ENCODE results near the gene TEX2. TPM values are rescaled to one million over a fixed set of nuclear protein-coding genes. Genes with fewer than 3 reads are reported as not detected.
A peak's percentile ranks its signal among the peaks of the same experiment; 100 is the strongest.

TEX2 gene
- polyA plus RNA-seq, 1 of the 3 experiments (the other 2 are of a cell fraction) = 24.0 TPM

- 91% methylated on average over 2 of the region's 2 CpGs for WGBS (ENCODE audit: low lambda C conversion rate)
- Histone ChIP-seq H3F3A (replicated peaks; ENCODE audit: insufficient read depth) (no peaks in the 10 kb centered on the region), H3K79me2 (ENCODE audit: insufficient read depth) (no peaks in the 10 kb centered on the region), H3K4me1 (ENCODE audit: control insufficient read depth in 1 of 2, insufficient read depth in 2 of 2, low read depth in 1 of 2, low read length in 1 of 2) (peaks cover 0 to 54% of the 10 kb centered on the region in 2 experiments; a peak in 2 of 4 replicates), H2AFZ (ENCODE audit: low read depth) (no peak overlapping the region), H3K9ac (no peak overlapping the region), H3K27me3 (ENCODE audit: insufficient read depth) (no peaks in the 10 kb centered on the region), H3K36me3 (replicated peaks in 1 of 2; ENCODE audit: control insufficient read depth in 1 of 2, insufficient read depth in 2 of 2, low read length in 1 of 2) (peaks cover 13 to 82% of the 10 kb centered on the region in 2 experiments), H3K9me3 (no peaks in the 10 kb centered on the region), H3K4me3 (ENCODE audit: low read depth in 2 of 2, low read length in 1 of 2) (no peak overlapping the region), H3K27ac (ENCODE audit: low read depth in 2 of 2, low read length in 1 of 2) (no peak overlapping the region), H3K9me2 (no peaks in the 10 kb centered on the region), H3K4me2 (no peak overlapping the region), H4K20me1 (ENCODE audit: insufficient read depth) (no peaks in the 10 kb centered on the region)
- POLR2A ChIA-PET = no interaction called here
- CTCF ChIA-PET = interaction anchor here (1.1 to 1.4 kb wide), 2 partner anchors 24 to 124 kb away, joined by 6 to 7 read pairs; no protein-coding TSS in a partner anchor
- TF ChIP-seq POLR2AphosphoS5 (IDR thresholded peaks at IDR 0.05; ENCODE audit: low read depth, low read length) = no peak
- no peak for TF ChIP-seq MEF2A (IDR thresholded peaks at IDR 0.05; ENCODE audit: borderline replicate concordance, low read depth)
- TF ChIP-seq EZH2phosphoT487 (IDR thresholded peaks at IDR 0.05; ENCODE audit: borderline replicate concordance, low read depth) = no peak
- TF ChIP-seq IRF3 (IDR thresholded peaks at IDR 0.05; ENCODE audit: low read depth, low read length) = no peak
- no peak for TF ChIP-seq MXI1 (IDR thresholded peaks at IDR 0.05; ENCODE audit: low read depth, low read length)
- no peak for TF ChIP-seq TCF12 (IDR thresholded peaks at IDR 0.05)
- no peak for TF ChIP-seq ZBTB33 (IDR thresholded peaks at IDR 0.05; ENCODE audit: borderline replicate concordance, low read depth)
- no peak for TF ChIP-seq SIN3A (IDR thresholded peaks at IDR 0.05; ENCODE audit: borderline replicate concordance, low read depth, low read length)
- no peak for DNase-seq
Measured at GRCh38 chr17:64157669-64158180, 105.3 kb downstream of the TEX2 start.

GRCh38 chr17:64156670-64157069 is 106.4 kb downstream of the TEX2 start:
- 91% methylated on average over 2 of the region's 2 CpGs for WGBS (ENCODE audit: low lambda C conversion rate)
- H3K9ac ChIP-seq = no peak overlapping the region
- no peaks in the 10 kb centered on the region for H3K27me3 ChIP-seq (ENCODE audit: insufficient read depth)

More at GRCh38 chr17:64156670-64157069, 106.4 kb downstream of the TEX2 start:
- Histone ChIP-seq H3F3A (replicated peaks; ENCODE audit: insufficient read depth) (peaks cover under 1% of the 10 kb centered on the region), H3K36me3 (replicated peaks in 1 of 2; ENCODE audit: control insufficient read depth in 1 of 2, insufficient read depth in 2 of 2, low read length in 1 of 2) (peaks cover 18 to 84% of the 10 kb centered on the region in 2 experiments), H3K4me2 (no peak overlapping the region; the same call in 1 of the 2 replicates), H3K9me2 (no peaks in the 10 kb centered on the region), H3K4me3 (ENCODE audit: low read depth in 2 of 2, low read length in 1 of 2) (no peak overlapping the region), H4K20me1 (ENCODE audit: insufficient read depth) (no peaks in the 10 kb centered on the region), H3K9me3 (no peaks in the 10 kb centered on the region), H2AFZ (ENCODE audit: low read depth) (no peak overlapping the region), H3K4me1 (ENCODE audit: control insufficient read depth in 1 of 2, insufficient read depth in 2 of 2, low read depth in 1 of 2, low read length in 1 of 2) (peaks cover 0 to 60% of the 10 kb centered on the region in 2 experiments; a peak in 2 of 4 replicates), H3K79me2 (ENCODE audit: insufficient read depth) (no peaks in the 10 kb centered on the region), H3K27ac (ENCODE audit: low read depth in 2 of 2, low read length in 1 of 2) (peak overlapping the region in 1 of 2 experiments; percentile 72; a peak in 2 of 4 replicates)
- TF ChIP-seq FOSL2 (IDR thresholded peaks at IDR 0.05; ENCODE audit: borderline replicate concordance, low read depth) (no peak), NFIC (IDR thresholded peaks at IDR 0.05; ENCODE audit: borderline replicate concordance) (no peak), RCOR1 (IDR thresholded peaks at IDR 0.05; ENCODE audit: low read length) (no peak), ELF1 (IDR thresholded peaks at IDR 0.05) (no peak), MAX (IDR thresholded peaks at IDR 0.05; ENCODE audit: low read depth) (no peak), EZH2phosphoT487 (IDR thresholded peaks at IDR 0.05; ENCODE audit: borderline replicate concordance, low read depth) (no peak), FOXM1 (IDR thresholded peaks at IDR 0.05; ENCODE audit: low read depth) (no peak), POLR2AphosphoS5 (IDR thresholded peaks at IDR 0.05; ENCODE audit: low read depth, low read length) (no peak), REST (IDR thresholded peaks at IDR 0.05; ENCODE audit: low read depth, low read length) (no peak), RFX5 (IDR thresholded peaks at IDR 0.05; ENCODE audit: low read length) (no peak), FOXJ3 (CRISPR knock-in tag; IDR thresholded peaks at IDR 0.05) (no peak), CTCF (IDR thresholded peaks at IDR 0.05) (no peak)
- no peak for DNase-seq
- CTCF ChIA-PET = interaction anchor here (0.9 to 1.4 kb wide), 4 partner anchors 9 to 128 kb away, joined by 3 to 7 read pairs (median 6); no protein-coding TSS in a partner anchor
- POLR2A ChIA-PET = interaction anchor here (0.8 to 1.1 kb wide), 2 partner anchors 10 to 11 kb away, joined by 3 to 7 read pairs; no protein-coding TSS in a partner anchor
